PC-3 (cell line): ENCODE measurements around the gene MOB1A. TPM values are rescaled to one million over a fixed set of nuclear protein-coding genes. Genes with fewer than 3 reads are reported as not detected.

ENCODE experiments used
- ATAC-seq: fragments of 200-7000 bp; cut with Tn5 transposase; 2 replicates; pipeline ENCODE4 v1.9.1; 2020; ENCODE audit warnings: mild to moderate bottlenecking, moderate library complexity
- BruUV-seq: library from RNA; stranded (reverse); fragments of 400-500 nt; replicated peaks from 2 replicates; lab custom pipeline; 2021; lab: Mats Ljungman, UMichigan
- CTCF ChIA-PET: fragments of 300-600 bp; sonication (Branson Sonifier 250); formaldehyde crosslinking; loops from one replicate; lab custom pipeline; 2022; ENCODE audit warnings: antibody characterized with exemption; lab: Charles Lee
- POLR2A ChIA-PET: fragments of 300-600 bp; sonication (Branson Sonifier 250); formaldehyde crosslinking; loops from one replicate; lab custom pipeline; 2022; ENCODE audit warnings: antibody characterized with exemption; ENCODE audit not compliant: unreplicated experiment; lab: Charles Lee
- DNase-seq: peaks from one replicate; pipeline ENCODE4 v3.0.0-alpha.2; 2015
- H2AFZ ChIP-seq: fragments of 300-600 bp; sonication (generic); 2 replicates; pipeline ENCODE4 v1.6.0; 2016; ENCODE audit warnings: antibody characterized with exemption, low read length
- H3F3A ChIP-seq: fragments of 300-600 bp; sonication (generic); one replicate; pipeline ENCODE4 v1.6.0; 2017; ENCODE audit warnings: antibody characterized with exemption, low read length, control low read depth, mild to moderate bottlenecking; ENCODE audit not compliant: unreplicated experiment
- H3K27ac ChIP-seq: fragments of 300-600 bp; sonication (generic); 2 replicates; pipeline ENCODE4 v1.5.1; 2016; ENCODE audit warnings: mild to moderate bottlenecking, low read length
- H3K27me3 ChIP-seq: fragments of 300-600 bp; sonication (generic); 2 replicates; pipeline ENCODE4 v1.6.1; 2016; ENCODE audit warnings: low read length, mixed read lengths
- H3K36me3 ChIP-seq: fragments of 300-600 bp; sonication (generic); 2 replicates; pipeline ENCODE4 v1.6.1; 2016; ENCODE audit warnings: low read depth, mixed run types, low read length, mixed read lengths
- H3K4me1 ChIP-seq: fragments of 300-600 bp; sonication (generic); 2 replicates; pipeline ENCODE4 v1.5.1; 2016; ENCODE audit warnings: low read length; ENCODE audit not compliant: insufficient read depth
- H3K4me2 ChIP-seq: fragments of 300-600 bp; sonication (generic); 2 replicates; pipeline ENCODE4 v1.6.0; 2016; ENCODE audit warnings: low read length
- H3K4me3 ChIP-seq: fragments of 300-600 bp; sonication (generic); 2 replicates; pipeline ENCODE4 v1.5.1; 2016; ENCODE audit warnings: mild to moderate bottlenecking, low read length, mixed read lengths
- H3K79me2 ChIP-seq: fragments of 300-600 bp; sonication (generic); 2 replicates; pipeline ENCODE4 v1.6.1; 2017; ENCODE audit warnings: low read length, mixed read lengths
- H3K9ac ChIP-seq: fragments of 300-600 bp; sonication (generic); 2 replicates; pipeline ENCODE4 v1.6.0; 2016; ENCODE audit warnings: mild to moderate bottlenecking, low read length
- H3K9me2 ChIP-seq: fragments of 300-600 bp; sonication (generic); replicated peaks from 2 replicates; pipeline ENCODE4 v1.6.1; 2016; ENCODE audit warnings: mixed run types, low read length, mixed read lengths
- H3K9me3 ChIP-seq: fragments of 300-600 bp; sonication (generic); 2 replicates; pipeline ENCODE4 v1.6.1; 2016; ENCODE audit warnings: low read length, mixed read lengths
- H4K20me1 ChIP-seq: fragments of 300-600 bp; sonication (generic); 2 replicates; pipeline ENCODE4 v1.6.1; 2016; ENCODE audit warnings: low read length, mixed read lengths
- EZH2 ChIP-seq: fragments of 300-600 bp; sonication (generic); IDR thresholded peaks from one replicate; pipeline ENCODE4 v1.6.1; 2017; ENCODE audit warnings: antibody characterized with exemption, mild to moderate bottlenecking, low read length; ENCODE audit not compliant: unreplicated experiment
- EZH2phosphoT487 ChIP-seq: fragments of 300-600 bp; sonication (generic); IDR thresholded peaks from 2 replicates; pipeline ENCODE4 v1.6.1; 2018; ENCODE audit warnings: mild to moderate bottlenecking, antibody characterized with exemption, low read length, borderline replicate concordance
- intact Hi-C: fragments of 100-400 bp; cut with micrococcal nuclease; formaldehyde crosslinking; loops from 2 replicates; pipeline ENCODE4 v1.9.0; 2023
- total RNA-seq: library from RNA; depleted of rRNA; stranded (reverse); fragments of >200 nt; gene quantifications from 2 replicates; pipeline ENCODE4 v1.2.3, GENCODE V29; 2014
- TF ChIP-seq, protein P1 (sequence below): fragments of 300-600 bp; sonication (generic); conservative IDR thresholded peaks from 2 replicates; pipeline ENCODE4 v1.5.1; 2017; ENCODE audit warnings: antibody characterized with exemption, low read depth, mild to moderate bottlenecking, low read length

MOB1A gene
- total RNA-seq, 1 experiment from 2014 or later = 69.8 TPM

DNA sequence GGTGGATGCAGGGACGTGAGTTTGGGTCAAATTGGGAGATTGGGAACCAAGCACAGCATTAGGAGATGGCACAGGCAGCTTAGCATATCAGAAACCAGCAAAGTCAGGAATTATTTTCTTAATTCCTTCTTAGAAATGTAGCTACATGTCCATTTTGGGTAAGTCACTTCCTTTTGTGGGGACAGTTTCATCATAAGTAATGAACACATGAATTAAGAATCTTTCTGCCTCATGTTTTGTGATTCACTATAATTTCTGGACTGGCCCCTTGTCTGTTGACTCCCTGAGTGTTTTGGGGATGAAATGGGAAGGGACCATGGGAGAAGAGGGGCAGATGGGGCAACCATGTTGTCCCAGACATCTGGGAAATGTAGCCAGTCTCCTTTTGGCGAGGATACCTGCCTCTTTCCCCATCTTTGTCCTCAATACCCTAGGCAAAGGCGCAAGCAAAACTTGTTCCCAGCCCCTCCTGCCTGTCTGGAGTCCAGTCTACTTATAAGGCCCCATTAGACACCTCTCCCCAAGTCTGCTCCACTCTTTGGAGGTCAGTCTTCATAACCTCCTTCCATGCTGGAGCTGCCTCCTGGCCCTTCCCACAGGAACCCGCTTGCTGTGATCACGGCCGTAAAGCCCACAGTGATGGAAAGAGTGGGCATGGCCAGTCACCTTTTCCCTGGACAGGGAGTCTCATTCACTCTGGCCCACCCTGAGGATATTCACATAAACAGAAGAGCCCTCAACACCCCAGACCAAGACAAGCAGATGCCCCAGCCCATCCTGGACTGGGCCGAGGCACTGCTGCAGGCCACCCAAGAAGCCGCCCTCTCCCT is 45.5 kb upstream of the MOB1A start:
- Histone ChIP-seq H3K27ac (no peak overlapping the region), H3K4me2 (no peak overlapping the region), H3K27me3 (no peaks in the 10 kb centered on the region), H3K4me1 (no peaks in the 10 kb centered on the region), H3F3A (no peaks in the 10 kb centered on the region), H3K9ac (no peak overlapping the region), H3K9me2 (no peaks in the 10 kb centered on the region), H3K4me3 (no peak overlapping the region), H4K20me1 (no peaks in the 10 kb centered on the region), H2AFZ (no peak overlapping the region), H3K36me3 (no peaks in the 10 kb centered on the region), H3K79me2 (no peaks in the 10 kb centered on the region), H3K9me3 (no peaks in the 10 kb centered on the region)
- ATAC-seq = no peak
- TF ChIP-seq EZH2 (no peak), EZH2phosphoT487 (no peak)
- TF ChIP-seq, protein P1, sequence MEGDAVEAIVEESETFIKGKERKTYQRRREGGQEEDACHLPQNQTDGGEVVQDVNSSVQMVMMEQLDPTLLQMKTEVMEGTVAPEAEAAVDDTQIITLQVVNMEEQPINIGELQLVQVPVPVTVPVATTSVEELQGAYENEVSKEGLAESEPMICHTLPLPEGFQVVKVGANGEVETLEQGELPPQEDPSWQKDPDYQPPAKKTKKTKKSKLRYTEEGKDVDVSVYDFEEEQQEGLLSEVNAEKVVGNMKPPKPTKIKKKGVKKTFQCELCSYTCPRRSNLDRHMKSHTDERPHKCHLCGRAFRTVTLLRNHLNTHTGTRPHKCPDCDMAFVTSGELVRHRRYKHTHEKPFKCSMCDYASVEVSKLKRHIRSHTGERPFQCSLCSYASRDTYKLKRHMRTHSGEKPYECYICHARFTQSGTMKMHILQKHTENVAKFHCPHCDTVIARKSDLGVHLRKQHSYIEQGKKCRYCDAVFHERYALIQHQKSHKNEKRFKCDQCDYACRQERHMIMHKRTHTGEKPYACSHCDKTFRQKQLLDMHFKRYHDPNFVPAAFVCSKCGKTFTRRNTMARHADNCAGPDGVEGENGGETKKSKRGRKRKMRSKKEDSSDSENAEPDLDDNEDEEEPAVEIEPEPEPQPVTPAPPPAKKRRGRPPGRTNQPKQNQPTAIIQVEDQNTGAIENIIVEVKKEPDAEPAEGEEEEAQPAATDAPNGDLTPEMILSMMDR = no peak
- CTCF ChIA-PET = no interaction called here
- no peak for DNase-seq
- intact Hi-C loops = no loop called here
- no TSS peak for BruUV-seq
- POLR2A ChIA-PET = no interaction called here

DNA sequence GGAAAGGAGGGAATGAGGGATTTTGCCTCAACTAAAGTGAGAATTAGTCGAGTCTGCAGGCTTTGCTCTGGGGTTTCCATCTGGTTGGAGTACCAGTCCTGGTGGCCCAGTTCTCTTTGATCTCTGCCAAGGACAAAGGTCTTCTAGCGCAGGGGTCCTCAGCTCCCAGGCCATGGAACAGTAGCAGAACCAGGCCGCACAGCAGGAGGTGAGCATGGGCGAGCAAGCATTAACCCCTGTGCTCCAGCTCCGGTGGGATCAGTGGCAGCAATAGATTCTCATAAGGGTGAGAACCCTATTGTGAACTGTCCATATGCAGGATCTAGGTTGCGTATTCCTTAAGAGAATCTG is 43.6 kb upstream of the MOB1A start:
- no peak for ATAC-seq
- Histone ChIP-seq H3K36me3 (peaks cover 11% of the 10 kb centered on the region; the same call in 1 of the 2 replicates), H3K9ac (no peak overlapping the region), H3K4me3 (no peak overlapping the region), H3K79me2 (no peaks in the 10 kb centered on the region), H3K4me1 (no peaks in the 10 kb centered on the region), H3K9me3 (no peaks in the 10 kb centered on the region), H3F3A (no peaks in the 10 kb centered on the region), H4K20me1 (no peaks in the 10 kb centered on the region), H3K9me2 (no peaks in the 10 kb centered on the region), H3K27ac (no peak overlapping the region), H3K27me3 (no peaks in the 10 kb centered on the region), H2AFZ (no peak overlapping the region), H3K4me2 (no peak overlapping the region)
- no peak for TF ChIP-seq EZH2phosphoT487
- no peak for TF ChIP-seq EZH2
- TF ChIP-seq, protein P1 = no peak
- CTCF ChIA-PET = no interaction called here
- POLR2A ChIA-PET = no interaction called here
- intact Hi-C loops = no loop called here
- no peak for DNase-seq
- BruUV-seq = no TSS peak
